GM19239 (cell line): ENCODE results near the gene NRGN.

Experiments used
- DNase-seq: peaks from one replicate; pipeline ENCODE4 v3.0.0; 2011; ENCODE audit warnings: low spot score; ENCODE audit not compliant: insufficient read length
- FAIRE-seq: peaks from 2 replicates; lab custom pipeline; 2011; peaks lifted over from hg19 to GRCh38; lab: Jason Lieb, UNC

The NRGN gene

DNA sequence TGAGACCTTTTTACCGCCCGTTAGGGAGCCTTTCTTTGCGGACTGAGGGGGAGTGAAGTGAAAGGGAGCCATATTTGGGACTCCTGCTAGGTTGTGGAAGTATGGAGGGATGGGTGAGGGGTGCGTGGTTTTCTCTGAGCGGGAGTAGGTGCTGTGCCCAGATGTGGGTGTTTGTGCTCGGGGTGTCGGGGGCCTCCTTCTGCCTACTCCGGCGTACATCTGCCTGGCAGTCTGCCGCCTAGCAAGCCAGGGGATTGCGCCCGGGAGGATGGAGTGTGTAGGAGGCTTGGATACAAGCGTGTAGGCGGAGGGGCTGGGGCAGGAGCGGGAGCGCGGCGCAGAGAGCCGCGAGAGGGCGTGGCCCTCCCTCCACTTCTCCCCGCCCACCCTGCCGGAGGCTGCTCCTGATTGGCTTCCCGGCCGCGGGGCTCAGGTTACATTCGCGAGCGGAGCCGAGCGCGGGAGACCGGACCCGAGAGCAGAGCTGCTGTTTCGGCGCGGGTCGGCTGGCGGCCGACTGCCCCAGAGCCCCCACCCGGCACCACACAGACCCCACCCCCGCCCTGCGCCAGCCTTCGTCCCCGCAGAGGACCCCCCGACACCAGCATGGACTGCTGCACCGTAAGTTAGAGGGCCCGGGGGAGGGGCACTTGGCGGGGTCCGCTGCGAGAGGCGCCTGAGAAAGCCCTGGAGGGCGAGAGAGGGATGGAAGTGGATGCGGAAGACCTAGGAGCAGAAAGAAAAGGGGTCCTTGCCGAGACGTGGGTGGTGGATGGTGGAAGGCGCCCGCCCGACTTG, at the start of gene NRGN:
Gene NRGN, plus strand, starts transcription at position 464 of the 798 bp plus-strand sequence. Its CDS starts 143 bp downstream, at position 607.
- FAIRE-seq (peak; percentile 94), DNase-seq (peak; percentile 96)

DNA sequence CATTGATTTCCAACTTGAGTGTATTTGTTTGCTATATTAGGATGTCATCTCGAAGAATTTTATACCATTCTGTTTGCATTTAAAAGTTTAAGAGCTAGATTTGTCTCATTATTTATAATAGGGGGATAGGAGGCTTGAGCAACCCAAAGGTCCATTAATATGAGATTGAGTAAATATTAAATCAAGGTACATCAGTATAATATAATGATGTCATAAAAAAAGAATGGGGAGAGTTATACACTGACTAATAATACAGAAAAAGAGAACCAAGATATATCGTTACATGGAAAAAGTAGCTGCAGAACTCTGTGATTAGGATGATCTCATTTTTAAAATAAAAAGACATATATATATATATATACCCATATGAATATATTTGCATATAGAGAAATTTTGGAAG, 46.6 kb upstream of the NRGN start:
- DNase-seq (no peak), FAIRE-seq (no peak)

DNA sequence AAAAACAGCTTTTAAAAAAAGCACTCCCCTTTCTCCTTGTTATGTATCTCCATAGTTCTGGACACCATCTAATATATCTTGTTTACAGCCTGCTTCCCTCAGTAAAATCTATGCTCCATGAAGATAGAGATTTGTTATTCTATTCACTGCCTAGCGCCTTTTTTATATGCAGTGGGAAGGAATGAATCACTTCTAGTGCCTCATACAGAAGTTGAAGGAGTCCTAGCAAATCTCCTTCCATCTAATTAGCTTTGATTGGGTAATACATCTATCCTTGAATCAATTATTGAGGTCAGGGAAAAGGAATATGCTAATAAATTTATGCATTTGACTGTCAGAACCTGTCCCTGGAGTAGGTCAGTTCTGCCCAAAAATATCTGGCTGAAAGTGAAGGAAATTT, 40.2 kb upstream of the NRGN start:
- FAIRE-seq = no peak
- no peak for DNase-seq

DNA sequence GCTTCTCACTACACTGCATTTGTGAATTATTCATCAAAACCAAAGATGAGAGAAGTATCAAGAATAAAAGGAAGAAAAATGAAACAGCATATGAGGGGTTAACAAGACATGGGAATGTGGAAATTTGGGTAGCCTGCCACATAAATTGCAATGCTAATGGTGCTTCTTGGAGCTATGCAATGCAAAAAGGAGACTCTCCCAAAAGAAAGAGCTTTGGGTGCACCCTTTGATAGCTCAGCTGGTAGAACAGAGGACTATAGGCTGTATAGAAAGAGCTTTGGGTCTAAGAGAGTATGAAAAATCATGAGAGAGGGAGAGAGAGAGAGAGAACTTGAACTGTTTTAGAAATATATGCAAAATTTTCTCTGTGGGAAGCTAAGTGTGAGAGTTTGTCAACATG, 39.7 kb upstream of the NRGN start:
- no peak for DNase-seq
- no peak for FAIRE-seq

DNA sequence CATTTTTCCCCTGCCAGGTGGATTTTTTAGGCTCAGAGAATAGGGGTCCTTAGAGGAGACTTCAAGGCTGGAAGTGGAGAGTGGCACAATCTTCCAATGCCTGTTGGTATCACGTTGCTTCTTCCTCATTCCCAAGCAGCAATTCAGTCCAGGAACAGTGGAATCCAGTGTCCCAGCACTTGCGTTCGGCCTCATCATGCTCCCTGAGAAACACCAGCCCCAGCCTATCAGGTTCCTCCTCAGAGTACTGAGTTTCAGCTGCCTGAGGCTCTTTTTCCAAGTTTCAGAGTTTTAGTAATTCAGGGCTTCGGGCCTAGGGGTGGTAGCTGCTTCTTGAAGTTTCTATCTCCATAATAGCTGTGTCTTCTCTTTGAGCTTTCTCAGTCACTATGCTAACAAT, 31.9 kb upstream of the NRGN start:
- FAIRE-seq = no peak
- no peak for DNase-seq

DNA sequence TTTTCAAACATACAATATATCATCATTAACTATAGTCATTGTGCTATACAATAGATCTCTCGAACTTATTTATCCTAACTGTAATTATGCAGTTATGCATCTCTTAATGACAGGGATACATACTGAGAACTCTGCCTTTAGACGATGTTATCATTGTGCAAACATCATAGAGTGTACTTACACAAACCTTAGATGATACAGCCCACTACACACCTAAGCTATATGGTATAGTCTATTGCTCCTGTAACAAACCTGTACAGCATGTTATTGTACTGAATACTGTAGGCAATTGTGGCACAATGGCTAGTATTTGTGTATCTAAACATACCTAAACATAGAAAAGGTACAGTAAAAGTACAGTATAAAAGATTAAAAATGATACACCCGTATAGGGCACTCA, 27.4 kb upstream of the NRGN start:
- no peak for FAIRE-seq

DNA sequence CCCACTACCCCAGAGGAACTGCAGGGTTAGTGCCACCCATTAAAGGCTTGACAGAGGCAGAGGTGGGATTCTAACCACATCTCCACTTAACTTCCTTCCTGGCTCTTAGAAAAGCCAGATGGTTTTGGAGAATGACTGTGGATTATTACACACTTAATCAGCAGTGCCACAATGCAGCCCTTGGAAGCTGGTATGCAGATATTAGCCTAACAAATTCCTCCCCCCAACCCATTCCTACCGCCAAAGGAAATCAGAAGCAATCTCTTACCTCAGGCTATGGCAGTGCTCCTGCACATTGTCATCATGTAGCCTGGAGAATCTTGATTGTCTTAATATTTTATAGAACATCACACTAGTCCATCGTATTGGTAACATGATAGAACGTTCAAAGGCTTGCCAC, 23.2 kb upstream of the NRGN start:
- peak; percentile 33 for FAIRE-seq
- DNase-seq = no peak

More for the DNA sequence above, 27.4 kb upstream of the NRGN start:
- no peak for DNase-seq

DNA sequence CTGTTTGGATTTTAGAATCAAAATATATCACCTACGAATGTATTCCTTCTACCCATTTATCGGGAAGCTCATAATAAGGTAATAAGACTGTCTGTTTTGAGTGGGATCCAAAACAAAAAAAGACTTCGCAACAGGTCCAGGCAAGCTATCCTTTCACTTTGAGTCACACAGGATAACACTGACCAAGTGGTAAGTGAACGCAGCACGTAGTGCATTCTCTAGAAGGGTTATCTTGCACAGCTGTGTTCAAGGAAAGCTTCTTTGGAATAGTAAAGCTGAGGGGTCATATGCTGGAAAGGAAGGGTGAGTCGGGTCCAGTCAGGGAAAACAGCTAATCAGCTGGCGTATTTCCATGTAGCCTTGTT, 22.3 kb upstream of the NRGN start:
- FAIRE-seq (no peak), DNase-seq (no peak)

DNA sequence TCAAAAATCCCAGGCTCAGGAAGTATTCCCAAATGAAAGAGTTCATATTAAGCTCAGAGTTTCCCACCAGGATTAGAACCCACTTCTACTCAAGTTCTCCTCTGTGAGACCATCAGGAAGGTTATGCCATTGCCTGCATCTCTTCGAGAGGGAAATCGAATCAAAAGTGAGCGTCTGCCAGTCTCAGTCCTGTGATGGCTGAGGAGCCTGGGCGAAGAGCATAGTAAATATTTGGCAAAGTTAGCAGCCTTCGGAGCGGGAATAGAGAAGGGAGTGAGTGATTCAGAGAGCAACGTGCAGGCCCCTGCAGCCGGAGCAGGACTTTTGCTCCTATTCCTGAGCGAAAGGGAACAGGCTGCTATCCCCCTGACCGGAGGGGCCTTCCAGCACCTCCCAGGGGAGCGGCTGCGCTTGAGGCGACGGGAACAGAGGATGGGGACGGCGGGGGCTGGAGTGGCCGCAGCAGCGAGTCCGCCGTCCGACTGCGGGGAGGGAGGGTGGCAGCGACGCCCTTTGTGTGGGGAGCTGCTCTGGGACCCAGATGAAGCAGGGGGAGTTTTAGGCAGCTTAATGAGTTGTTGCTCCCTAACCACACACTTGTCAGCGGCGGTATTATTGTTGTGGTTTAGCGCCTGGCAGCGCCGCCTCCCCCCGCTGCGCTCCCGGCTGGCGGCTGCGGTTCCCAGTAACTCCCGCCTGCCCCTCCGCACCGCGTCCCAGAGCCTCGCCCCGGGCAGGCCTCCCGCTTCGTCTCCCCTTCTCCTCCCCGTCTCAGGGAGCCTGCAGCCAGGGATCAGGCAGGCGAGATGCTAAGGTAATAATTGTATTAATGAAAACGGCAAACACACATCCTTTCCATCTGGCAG, 21.7 kb upstream of the NRGN start:
- no peak for DNase-seq

DNA sequence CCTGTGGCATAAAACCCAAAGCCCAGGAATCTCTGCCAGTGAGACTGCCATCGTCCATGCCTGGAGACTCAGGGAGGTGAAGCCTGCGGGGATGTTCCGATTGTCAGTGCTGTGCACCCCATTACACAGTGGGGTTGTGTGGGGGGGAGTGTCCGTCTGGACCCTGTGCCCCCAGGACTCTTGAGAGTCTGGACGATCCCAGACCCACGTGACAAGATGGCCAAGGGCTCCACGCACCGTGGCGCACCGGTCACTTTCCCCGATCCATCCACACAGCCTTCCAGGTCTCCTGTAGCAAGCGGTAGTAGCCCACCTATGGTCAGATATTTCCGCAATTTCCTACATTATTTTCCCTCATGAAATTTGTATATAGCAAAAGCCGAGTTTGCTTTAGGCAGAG, 20.9 kb upstream of the NRGN start:
- FAIRE-seq (no peak), DNase-seq (no peak)

More for the DNA sequence above, 21.7 kb upstream of the NRGN start:
- peak; percentile 23 for FAIRE-seq

DNA sequence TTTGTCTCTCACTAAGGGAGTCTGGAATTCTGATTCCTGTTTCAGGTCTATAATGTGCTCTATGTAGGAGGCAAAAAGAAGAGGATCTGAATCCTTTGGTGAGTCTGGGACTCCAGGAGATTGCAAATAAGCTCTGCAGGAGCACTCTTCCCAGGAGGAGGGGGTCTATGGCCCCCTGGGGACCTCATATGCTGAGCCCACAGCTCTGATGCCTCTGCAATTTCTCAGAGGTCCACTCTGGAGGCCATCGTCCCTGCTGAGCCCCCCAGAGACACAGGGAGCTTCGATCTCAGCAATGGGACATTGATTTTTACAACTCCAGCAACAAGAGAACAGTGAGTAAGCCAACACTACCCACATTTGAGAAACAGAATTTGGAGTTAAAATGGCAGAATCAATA, 20.2 kb upstream of the NRGN start:
- FAIRE-seq (no peak), DNase-seq (no peak)

DNA sequence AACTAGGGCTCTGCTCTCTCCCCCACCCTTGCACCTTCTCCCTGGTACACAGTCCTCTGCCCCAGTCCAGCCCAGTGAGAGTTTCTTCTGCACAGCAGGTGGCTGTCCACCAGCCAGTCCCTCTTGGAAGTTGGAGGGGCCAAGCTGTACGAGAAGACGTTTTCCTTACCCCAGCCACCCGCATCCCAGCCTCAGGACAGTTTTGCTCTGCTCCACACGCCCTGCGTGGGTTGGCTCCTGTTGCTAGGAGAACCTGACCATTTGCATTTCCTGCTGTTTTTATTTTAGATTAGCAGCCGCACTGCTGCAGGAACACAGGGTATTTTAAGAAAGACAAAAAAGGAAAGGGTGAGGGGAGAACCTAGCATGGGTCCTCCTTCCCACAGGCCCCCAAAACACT, 17.6 kb upstream of the NRGN start:
- peak; percentile 52 for FAIRE-seq

DNA sequence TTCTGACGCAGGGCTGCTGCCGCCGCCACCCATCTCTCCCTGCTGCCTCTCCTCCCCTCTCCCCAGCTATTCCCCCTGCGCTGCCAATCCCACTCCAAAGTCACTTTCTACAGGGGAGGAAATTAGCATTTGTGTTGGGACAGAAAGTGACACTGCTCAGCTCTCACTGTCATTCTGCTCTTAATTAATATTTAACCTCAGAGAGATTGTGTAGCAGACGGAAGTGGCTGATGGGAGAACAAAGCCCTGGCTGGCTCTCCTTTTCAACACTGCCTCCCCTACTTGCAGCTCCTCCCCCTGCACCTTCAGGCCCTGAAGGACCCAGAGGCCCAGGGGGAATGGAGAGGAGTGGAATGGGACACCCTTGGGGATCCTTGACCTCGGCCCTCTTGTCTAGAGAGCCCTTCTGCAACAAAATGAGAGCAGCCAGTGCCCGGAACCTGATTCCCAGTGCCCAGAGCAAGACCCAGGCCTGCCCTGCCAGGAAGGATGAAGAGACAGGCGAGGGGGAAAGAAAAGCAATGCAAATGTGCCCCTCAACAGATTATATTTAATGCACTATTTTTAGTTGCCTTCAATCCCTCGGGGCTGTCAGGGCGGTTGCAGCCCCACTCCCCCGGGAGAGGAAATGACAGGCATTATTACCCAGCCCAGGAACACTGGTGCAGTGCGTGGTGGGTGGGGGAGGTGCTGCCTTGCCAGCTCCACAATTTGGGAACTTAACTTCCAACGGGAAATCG, 14.6 kb upstream of the NRGN start:
- DNase-seq (peak; percentile 77), FAIRE-seq (peak; percentile 98)

More for the DNA sequence above, 17.6 kb upstream of the NRGN start:
- DNase-seq = no peak

DNA sequence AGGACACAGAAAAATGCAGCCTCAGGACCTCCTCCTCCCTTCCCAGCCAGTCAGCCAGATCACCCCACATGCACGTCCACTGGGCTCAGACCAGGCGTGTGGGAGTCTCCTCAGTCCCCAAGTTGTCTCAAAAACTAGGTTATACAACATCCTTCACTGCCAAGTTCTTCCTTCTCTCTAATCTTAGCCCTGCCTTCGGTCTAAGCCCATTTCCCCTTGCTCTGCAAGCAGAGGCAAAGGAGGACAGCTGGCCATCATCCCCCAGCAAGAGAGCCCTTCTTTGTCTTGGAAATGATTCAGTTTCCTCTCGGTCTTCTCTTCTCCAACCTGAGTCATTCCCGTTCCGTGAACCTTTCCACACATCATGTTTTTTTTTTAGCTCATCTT, 14.0 kb upstream of the NRGN start:
- no peak for FAIRE-seq

DNA sequence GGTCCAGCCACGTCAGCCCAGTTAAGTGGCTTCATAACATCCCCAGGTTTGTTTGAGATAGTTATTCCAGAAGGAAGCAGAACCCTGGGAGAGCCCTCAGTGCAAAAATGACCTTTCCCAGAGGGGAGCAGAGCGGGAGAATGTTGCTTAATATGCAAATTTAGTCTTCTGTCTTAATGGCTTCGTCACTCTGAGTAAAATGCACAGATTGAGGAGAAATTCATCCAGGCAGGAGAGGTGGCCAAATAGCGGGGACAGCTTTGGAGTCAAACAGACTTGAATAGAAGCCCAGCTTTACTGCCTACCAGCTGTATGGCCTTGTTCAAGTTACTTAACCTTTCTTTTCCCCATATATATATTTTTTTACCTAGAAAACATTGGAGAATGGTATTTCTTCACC, 12.3 kb upstream of the NRGN start:
- no peak for FAIRE-seq
- DNase-seq = no peak

More for the DNA sequence above, 14.0 kb upstream of the NRGN start:
- no peak for DNase-seq

DNA sequence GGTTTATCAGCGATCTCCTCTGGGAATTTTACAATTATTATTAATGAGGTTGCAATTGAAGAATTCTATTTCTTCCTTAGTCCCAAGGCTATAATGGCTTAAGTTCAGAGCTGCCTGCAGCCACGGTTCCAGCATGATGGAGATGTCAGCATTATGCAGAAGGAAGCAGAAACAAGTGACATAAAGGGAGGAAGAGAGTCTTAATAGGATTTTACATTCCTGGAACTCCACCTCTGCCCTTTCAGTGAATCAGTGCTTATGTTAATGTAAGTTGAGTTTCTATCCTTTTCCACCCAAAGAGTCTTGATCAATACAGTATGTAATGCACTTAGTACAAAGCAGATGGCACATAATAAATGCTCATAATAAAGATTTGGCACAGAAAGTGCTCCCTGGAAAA, 11.6 kb upstream of the NRGN start:
- DNase-seq = no peak
- FAIRE-seq = no peak

DNA sequence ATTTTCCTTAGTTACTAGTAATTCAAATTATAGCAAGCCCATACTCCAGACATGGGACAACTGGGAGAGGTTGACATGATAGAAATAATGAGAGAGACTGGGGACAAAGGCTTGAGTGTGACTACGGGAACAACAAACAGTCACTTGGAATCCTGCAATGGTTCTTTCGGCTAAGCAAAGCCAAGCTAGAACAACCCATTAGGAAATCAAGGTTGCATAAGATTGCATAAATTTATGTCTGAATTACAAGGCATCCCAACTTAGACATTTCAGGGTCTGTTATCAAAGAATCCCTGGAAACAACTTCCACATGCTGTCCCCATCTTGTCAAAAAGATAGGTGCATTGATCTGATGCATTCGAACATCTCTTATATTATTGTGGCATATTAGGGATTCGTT, 10.2 kb upstream of the NRGN start:
- FAIRE-seq (no peak), DNase-seq (no peak)

DNA sequence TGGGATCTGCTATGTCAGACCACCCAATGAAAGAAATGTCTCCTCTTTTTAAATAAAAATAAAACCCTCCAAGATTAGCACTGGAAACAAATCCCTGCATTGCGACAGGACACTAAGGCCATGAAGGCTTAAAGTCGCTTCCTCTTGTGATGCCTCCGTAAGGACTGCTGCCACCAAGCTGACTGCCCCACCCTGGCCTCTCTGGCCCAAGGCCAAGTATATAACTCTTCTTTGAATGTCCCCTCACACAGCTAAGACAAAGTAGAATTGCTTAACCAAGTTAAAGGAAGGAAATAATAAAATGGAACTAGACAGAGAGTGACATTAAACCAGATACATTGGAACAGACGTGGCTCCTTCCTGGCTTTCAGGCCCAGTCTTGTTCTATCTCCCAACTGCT, 7.5 kb upstream of the NRGN start:
- FAIRE-seq (no peak), DNase-seq (no peak)

DNA sequence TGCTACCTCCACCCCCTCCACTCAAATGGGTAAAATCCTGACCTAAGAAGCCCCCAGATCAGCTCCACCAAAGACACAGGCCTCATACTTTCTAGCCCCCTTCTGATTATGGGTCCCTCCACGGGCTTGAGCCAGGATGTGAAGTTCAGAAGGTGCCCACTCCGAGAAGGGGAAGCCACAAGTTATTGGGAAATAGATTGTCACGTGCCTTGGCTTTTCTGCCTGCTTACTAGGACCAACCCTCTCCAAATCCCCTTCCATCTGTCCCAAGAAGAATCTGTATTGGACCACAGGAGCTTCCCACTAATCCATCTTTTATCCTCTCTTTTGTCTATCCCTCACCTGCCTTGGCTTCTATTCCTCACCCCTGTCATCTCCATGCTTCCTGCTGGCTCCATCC, 3.0 kb upstream of the NRGN start:
- FAIRE-seq (no peak), DNase-seq (no peak)

DNA sequence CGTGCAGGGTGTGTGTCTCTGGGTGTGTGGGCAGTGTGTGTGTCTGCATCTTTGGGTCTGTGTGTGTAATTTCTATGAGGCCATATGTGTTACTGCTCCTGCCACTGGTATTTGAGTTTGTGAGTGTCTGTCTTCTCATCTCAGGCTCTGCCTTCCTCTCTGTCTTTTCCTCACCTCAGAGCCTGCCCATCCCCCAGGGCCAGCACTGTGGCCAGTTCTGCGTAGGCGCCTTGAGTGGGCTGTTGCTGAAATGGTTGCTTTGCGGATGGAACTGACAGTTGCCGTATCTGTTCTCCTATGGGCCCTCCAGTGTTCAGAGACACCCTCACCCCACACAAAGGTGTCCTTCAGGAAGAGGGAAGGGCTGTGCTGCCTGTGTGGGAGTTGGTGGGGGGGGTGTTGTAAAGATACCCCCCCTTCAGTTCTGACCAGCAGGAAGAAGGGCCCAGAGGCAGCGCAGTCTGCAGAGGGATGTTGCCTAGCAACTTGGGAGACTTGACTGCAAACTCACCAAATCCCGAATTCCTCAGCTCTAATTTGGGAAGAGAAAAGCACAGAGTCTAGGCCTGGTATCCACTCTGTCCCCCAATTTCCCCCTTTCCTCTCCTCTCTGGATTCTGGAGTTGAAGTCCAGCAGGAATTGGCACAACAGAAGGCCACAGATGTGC, 2.0 kb upstream of the NRGN start:
- no peak for FAIRE-seq
- no peak for DNase-seq
